ENCODE results near the gene PROZ.

- TF ChIP-seq CTCF (IDR thresholded peaks at IDR 0.05), result no peak
- TF ChIP-seq POLR2A (IDR thresholded peaks at IDR 0.05), result no peak
- no peak for TF ChIP-seq EP300 (IDR thresholded peaks at IDR 0.05)
These were observed 34.1 kb upstream of the PROZ start for GRCh38 chr13:113124211-113124970.
